MM.1S (cell line): ENCODE data around the gene TTC28.

Experiments used
- DNase-seq: peaks from one replicate; pipeline ENCODE4 v3.0.0-alpha.2; 2015
- H2AFZ ChIP-seq: fragments of 300-600 bp; sonication (generic); 2 replicates; pipeline ENCODE4 v1.6.0; 2016; ENCODE audit warnings: antibody characterized with exemption, low read length
- H3F3A ChIP-seq: fragments of 300-600 bp; sonication (generic); 2 replicates; pipeline ENCODE4 v1.6.1; 2016; ENCODE audit warnings: mild to moderate bottlenecking, antibody characterized with exemption, low read length, moderate library complexity, mixed read lengths; ENCODE audit not compliant: insufficient read depth
- H3K27ac ChIP-seq: fragments of 300-600 bp; sonication (generic); 2 replicates; pipeline ENCODE4 v1.5.1; 2016; ENCODE audit warnings: mild to moderate bottlenecking, low read length
- H3K27me3 ChIP-seq: fragments of 300-600 bp; sonication (generic); replicated peaks from 2 replicates; pipeline ENCODE4 v1.6.0; 2016; ENCODE audit warnings: low read length; ENCODE audit not compliant: insufficient read depth
- H3K36me3 ChIP-seq: fragments of 300-600 bp; sonication (generic); replicated peaks from 2 replicates; pipeline ENCODE4 v1.6.1; 2016; ENCODE audit warnings: mild to moderate bottlenecking, low read length, mixed read lengths; ENCODE audit not compliant: insufficient read depth
- H3K4me1 ChIP-seq: fragments of 300-600 bp; sonication (generic); 2 replicates; pipeline ENCODE4 v1.6.1; 2016; ENCODE audit warnings: low read length, mixed read lengths
- H3K4me2 ChIP-seq: fragments of 300-600 bp; sonication (generic); 2 replicates; pipeline ENCODE4 v1.6.0; 2016; ENCODE audit warnings: low read depth, low read length
- H3K4me3 ChIP-seq: fragments of 300-600 bp; sonication (generic); 2 replicates; pipeline ENCODE4 v1.5.1; 2016; ENCODE audit warnings: low read length, mixed read lengths
- H3K79me2 ChIP-seq: fragments of 300-600 bp; sonication (generic); 2 replicates; pipeline ENCODE4 v1.6.1; 2016; ENCODE audit warnings: mixed run types, low read length, mixed read lengths
- H3K9ac ChIP-seq: fragments of 300-600 bp; sonication (generic); 2 replicates; pipeline ENCODE4 v1.6.1; 2016; ENCODE audit warnings: low read length, mixed read lengths
- H3K9me2 ChIP-seq: fragments of 300-600 bp; sonication (generic); replicated peaks from 2 replicates; pipeline ENCODE4 v1.6.1; 2016; ENCODE audit warnings: mild to moderate bottlenecking, low read length, mixed read lengths; ENCODE audit not compliant: insufficient read depth
- H3K9me3 ChIP-seq: fragments of 300-600 bp; sonication (generic); replicated peaks from 2 replicates; pipeline ENCODE4 v1.6.1; 2016; ENCODE audit warnings: mild to moderate bottlenecking, low read length, mixed read lengths; ENCODE audit not compliant: insufficient read depth
- H4K20me1 ChIP-seq: fragments of 300-600 bp; sonication (generic); 2 replicates; pipeline ENCODE4 v1.6.1; 2016; ENCODE audit warnings: mild to moderate bottlenecking, low read length, moderate library complexity, mixed read lengths; ENCODE audit not compliant: insufficient read depth
- EZH2 ChIP-seq: fragments of 300-600 bp; sonication (generic); optimal IDR thresholded peaks from 2 replicates; pipeline ENCODE3; 2017; ENCODE audit warnings: low read depth, mild to moderate bottlenecking, antibody characterized with exemption, low read length, mixed read lengths
- EZH2phosphoT487 ChIP-seq: fragments of 300-600 bp; sonication (generic); IDR thresholded peaks from 2 replicates; pipeline ENCODE4 v1.6.1; 2018; ENCODE audit warnings: antibody characterized with exemption, low read length
- TF ChIP-seq, protein P1 (sequence below): fragments of 300-600 bp; sonication (generic); IDR thresholded peaks from 2 replicates; pipeline ENCODE4 v1.5.1; 2016; ENCODE audit warnings: antibody characterized with exemption, low read length, mixed read lengths

The TTC28 gene

DNA sequence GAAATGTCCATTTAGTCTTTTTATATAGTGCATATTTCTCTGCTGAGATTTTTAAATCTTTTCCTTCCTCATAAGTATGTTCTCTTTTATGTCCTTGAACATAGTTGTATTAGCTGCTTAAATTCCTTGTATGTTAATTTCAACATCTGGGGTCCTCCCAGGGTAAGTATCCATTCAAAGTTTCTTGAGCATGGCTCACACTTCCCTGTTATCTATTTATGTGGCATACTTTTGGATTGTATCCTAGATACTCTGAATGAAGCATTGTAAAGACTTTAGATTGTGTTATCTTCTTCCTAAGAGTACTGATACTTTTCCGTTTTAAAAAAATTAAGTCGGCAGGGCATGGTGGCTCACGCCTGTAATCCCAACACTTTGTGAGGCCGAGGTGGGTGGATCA lies 732.2 kb downstream of the TTC28 start:
- Histone ChIP-seq H3K27ac (no peak overlapping the region), H3K36me3 (no peaks in the 10 kb centered on the region), H3K9ac (no peak overlapping the region), H3F3A (no peaks in the 10 kb centered on the region), H3K4me2 (no peak overlapping the region), H3K79me2 (no peaks in the 10 kb centered on the region), H3K9me2 (no peaks in the 10 kb centered on the region), H3K9me3 (no peaks in the 10 kb centered on the region), H2AFZ (no peak overlapping the region), H3K4me1 (no peaks in the 10 kb centered on the region), H4K20me1 (no peaks in the 10 kb centered on the region), H3K4me3 (no peak overlapping the region), H3K27me3 (no peaks in the 10 kb centered on the region)
- DNase-seq: no peak
- TF ChIP-seq EZH2phosphoT487: no peak

DNA sequence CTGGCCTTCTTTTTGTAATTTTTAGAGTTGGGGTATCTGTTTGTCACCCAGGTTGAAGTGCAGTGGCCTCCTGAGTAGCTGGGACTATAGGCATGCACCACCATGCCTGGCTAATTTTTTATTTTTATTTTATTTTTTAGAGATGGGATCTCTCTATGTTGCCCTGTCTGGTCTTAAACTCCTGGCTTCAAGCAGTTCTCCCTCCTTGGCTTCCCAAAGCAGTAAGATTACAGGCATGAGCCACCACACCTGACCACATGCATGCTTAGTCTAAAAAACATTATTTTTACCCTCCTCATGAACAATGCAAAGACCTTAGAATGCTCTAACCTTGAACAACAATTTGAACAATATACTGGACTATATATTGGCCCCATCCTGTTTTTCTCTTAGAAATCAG lies 738.5 kb downstream of the TTC28 start:
- Histone ChIP-seq H3K9ac (no peak overlapping the region), H3F3A (no peaks in the 10 kb centered on the region), H3K4me3 (no peak overlapping the region), H3K27me3 (no peaks in the 10 kb centered on the region), H4K20me1 (no peaks in the 10 kb centered on the region), H2AFZ (no peak overlapping the region), H3K9me2 (no peaks in the 10 kb centered on the region), H3K79me2 (no peaks in the 10 kb centered on the region), H3K4me2 (no peak overlapping the region), H3K9me3 (no peaks in the 10 kb centered on the region), H3K27ac (no peak overlapping the region), H3K4me1 (no peaks in the 10 kb centered on the region), H3K36me3 (no peaks in the 10 kb centered on the region)
- DNase-seq: no peak
- TF ChIP-seq EZH2 (no peak), EZH2phosphoT487 (no peak)
- TF ChIP-seq, protein P1, sequence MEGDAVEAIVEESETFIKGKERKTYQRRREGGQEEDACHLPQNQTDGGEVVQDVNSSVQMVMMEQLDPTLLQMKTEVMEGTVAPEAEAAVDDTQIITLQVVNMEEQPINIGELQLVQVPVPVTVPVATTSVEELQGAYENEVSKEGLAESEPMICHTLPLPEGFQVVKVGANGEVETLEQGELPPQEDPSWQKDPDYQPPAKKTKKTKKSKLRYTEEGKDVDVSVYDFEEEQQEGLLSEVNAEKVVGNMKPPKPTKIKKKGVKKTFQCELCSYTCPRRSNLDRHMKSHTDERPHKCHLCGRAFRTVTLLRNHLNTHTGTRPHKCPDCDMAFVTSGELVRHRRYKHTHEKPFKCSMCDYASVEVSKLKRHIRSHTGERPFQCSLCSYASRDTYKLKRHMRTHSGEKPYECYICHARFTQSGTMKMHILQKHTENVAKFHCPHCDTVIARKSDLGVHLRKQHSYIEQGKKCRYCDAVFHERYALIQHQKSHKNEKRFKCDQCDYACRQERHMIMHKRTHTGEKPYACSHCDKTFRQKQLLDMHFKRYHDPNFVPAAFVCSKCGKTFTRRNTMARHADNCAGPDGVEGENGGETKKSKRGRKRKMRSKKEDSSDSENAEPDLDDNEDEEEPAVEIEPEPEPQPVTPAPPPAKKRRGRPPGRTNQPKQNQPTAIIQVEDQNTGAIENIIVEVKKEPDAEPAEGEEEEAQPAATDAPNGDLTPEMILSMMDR: no peak

DNA sequence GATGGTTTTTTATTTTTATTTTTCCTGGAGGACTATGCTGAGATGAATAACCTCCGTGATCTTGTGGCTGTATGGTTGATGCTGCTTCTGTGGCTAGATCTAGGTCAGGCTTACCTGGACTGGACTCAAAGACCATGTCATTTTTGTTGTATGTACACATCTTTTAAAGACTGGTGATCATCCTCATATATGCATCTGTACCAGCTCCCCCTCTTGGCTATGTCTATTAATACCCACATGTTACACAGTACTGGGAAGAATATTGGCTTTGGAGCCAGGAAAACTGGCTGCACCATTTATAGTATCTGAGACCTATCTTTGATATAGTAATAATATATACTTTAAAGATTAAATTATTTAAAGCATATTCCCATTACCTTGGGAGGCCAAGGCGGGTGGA lies 742.2 kb downstream of the TTC28 start:
- no peak for DNase-seq
- Histone ChIP-seq H3K4me1 (no peaks in the 10 kb centered on the region), H3K27me3 (no peaks in the 10 kb centered on the region), H4K20me1 (no peaks in the 10 kb centered on the region), H3K9me2 (no peaks in the 10 kb centered on the region), H3K9me3 (no peaks in the 10 kb centered on the region), H3K4me2 (no peak overlapping the region), H3K79me2 (no peaks in the 10 kb centered on the region), H2AFZ (no peak overlapping the region), H3K27ac (no peak overlapping the region), H3F3A (no peaks in the 10 kb centered on the region), H3K9ac (no peak overlapping the region), H3K4me3 (no peak overlapping the region), H3K36me3 (no peaks in the 10 kb centered on the region)
- no peak for TF ChIP-seq EZH2phosphoT487
- TF ChIP-seq, protein P1: no peak
- TF ChIP-seq EZH2: no peak

DNA sequence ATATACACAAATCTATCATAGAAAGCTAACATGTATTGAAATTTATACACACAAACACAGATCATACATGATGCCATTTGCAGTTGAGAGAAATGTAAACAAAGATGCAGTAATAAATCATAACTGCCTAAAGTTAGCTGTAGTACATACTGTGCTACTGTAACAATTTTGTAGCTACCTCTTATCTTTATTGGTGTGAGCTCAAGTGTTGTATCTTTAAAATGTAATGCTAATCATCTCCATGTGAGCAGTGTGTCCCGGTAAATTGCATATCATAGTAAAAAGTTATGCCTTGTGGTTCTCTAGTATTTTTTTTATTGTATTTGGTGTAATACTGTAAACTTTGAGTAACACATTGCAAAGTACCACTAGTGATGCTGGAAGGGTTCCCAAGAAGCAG lies 743.7 kb downstream of the TTC28 start:
- Histone ChIP-seq H4K20me1 (no peaks in the 10 kb centered on the region), H3K9me2 (no peaks in the 10 kb centered on the region), H3K36me3 (no peaks in the 10 kb centered on the region), H3K9me3 (no peaks in the 10 kb centered on the region), H3F3A (no peaks in the 10 kb centered on the region), H3K79me2 (no peaks in the 10 kb centered on the region), H3K27me3 (no peaks in the 10 kb centered on the region), H3K4me1 (no peaks in the 10 kb centered on the region), H2AFZ (no peak overlapping the region), H3K4me3 (no peak overlapping the region), H3K9ac (no peak overlapping the region), H3K4me2 (no peak overlapping the region), H3K27ac (no peak overlapping the region)
- no peak for DNase-seq
- TF ChIP-seq, protein P1: no peak
- TF ChIP-seq EZH2phosphoT487: no peak
- no peak for TF ChIP-seq EZH2
